D341Med (cell line): ENCODE results near the gene MRPS6.

Source experiments
- DNase-seq: peaks from one replicate; pipeline ENCODE4 v3.0.0; 2012; ENCODE audit warnings: low spot score

MRPS6 gene

GRCh38 chr21:34180826-34181359 lies 107.5 kb downstream of the MRPS6 start:
- DNase-seq: no peak

GRCh38 chr21:34181431-34182039 lies 108.2 kb downstream of the MRPS6 start:
- no peak for DNase-seq

GRCh38 chr21:34182436-34182835 lies 109.1 kb downstream of the MRPS6 start:
- no peak for DNase-seq

- no peak for DNase-seq
These were observed 110.1 kb downstream of the MRPS6 start for GRCh38 chr21:34183331-34183928.

GRCh38 chr21:34184232-34184631 lies 110.9 kb downstream of the MRPS6 start:
- DNase-seq: no peak

GRCh38 chr21:34185026-34185750 lies 111.8 kb downstream of the MRPS6 start:
- peak; percentile 76 for DNase-seq

GRCh38 chr21:34186109-34186719 lies 112.8 kb downstream of the MRPS6 start:
- DNase-seq: no peak

GRCh38 chr21:34187935-34188334 lies 114.6 kb downstream of the MRPS6 start:
- DNase-seq: no peak

GRCh38 chr21:34189506-34189905 lies 116.1 kb downstream of the MRPS6 start:
- DNase-seq: peak; percentile 50

GRCh38 chr21:34190576-34191321 lies 117.4 kb downstream of the MRPS6 start:
- no peak for DNase-seq

GRCh38 chr21:34191876-34192275 lies 118.5 kb downstream of the MRPS6 start:
- DNase-seq: no peak
